Medulla oblongata (tissue), 1 donor: ENCODE measurements around the gene TMEM95.
"Not testable (repeated sequence)": the region's sequence is repeated elsewhere in the genome, so short reads cannot be mapped to it uniquely, and the experiment has no call there.

Source experiments
- DNase-seq: peaks from one replicate; pipeline ENCODE4 v3.0.0-alpha.2; 2015; ENCODE audit errors: extremely low spot score

The TMEM95 gene

DNA sequence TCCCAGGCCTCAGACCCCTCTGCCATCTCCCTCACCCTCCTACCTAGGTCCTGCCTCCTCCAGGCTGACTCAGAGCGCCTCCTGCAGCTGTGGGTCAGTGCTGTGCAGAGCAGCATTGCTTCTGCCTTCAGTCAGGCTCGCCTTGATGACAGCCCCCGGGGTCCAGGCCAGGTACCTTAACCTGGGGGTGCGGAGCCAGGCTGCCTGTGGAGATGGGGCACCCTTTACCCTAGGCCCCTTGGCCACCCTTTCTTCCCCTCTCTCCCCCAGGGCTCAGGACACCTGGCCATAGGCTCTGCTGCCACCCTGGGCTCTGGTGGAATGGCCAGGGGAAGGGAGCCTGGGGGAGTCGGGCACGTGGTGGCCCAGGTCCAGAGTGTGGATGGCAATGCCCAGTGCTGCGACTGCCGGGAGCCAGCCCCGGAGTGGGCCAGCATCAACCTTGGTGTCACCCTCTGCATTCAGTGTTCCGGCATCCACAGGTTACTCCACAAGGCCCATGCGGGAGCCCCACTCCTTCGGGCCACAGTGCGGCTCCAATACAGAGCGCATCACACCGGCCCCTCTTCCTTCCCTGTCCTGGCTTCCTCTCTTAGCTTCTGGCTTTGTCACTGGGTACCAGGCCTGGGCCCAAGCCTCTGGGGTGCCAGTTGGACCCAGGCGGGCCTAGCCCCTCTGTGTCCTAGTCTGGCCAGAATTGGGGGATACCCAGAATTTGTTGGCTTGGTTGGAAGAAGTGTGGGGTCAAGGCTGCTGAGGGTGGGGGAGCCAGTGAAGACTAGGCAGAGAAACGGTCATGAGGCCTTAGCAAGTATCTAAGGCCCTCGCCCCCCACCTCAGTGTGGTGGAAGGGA lies 8.0 kb upstream of the TMEM95 start:
- no peak for DNase-seq

DNA sequence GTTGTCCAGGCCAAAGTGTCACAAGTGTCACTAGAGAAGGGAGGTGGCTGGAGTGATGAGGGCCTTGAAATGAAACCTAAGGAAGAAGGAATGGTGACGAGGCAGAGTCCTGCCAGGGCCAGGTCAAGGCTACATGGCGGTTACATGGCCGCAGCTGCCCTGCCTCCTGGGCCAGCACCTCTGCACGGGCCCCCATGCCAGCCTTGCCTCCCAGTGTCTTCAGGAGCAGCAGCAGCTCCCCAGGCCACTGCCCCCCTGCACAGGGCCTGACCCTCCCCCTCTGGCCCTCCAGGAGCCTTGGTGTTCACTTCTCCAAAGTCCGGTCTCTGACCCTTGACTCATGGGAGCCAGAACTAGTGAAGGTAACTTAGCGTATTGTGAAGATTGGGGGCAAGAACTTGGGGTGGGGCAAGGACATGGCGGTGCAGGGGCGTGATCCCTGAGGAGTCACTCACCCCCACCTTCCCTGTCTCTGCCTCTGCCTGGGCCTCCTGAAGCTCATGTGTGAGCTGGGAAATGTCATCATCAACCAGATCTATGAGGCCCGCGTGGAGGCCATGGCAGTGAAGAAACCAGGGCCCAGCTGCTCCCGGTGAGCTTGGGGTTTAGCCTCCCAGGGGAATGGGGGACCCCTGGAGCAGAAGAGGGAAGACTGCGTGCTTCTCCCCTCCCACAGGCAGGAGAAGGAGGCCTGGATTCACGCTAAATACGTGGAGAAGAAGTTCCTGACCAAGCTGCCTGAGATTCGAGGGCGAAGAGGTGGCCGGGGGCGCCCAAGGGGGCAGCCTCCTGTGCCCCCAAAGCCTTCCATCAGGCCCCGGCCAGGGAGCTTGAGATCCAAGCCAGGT lies 7.1 kb upstream of the TMEM95 start:
- no peak for DNase-seq

DNA sequence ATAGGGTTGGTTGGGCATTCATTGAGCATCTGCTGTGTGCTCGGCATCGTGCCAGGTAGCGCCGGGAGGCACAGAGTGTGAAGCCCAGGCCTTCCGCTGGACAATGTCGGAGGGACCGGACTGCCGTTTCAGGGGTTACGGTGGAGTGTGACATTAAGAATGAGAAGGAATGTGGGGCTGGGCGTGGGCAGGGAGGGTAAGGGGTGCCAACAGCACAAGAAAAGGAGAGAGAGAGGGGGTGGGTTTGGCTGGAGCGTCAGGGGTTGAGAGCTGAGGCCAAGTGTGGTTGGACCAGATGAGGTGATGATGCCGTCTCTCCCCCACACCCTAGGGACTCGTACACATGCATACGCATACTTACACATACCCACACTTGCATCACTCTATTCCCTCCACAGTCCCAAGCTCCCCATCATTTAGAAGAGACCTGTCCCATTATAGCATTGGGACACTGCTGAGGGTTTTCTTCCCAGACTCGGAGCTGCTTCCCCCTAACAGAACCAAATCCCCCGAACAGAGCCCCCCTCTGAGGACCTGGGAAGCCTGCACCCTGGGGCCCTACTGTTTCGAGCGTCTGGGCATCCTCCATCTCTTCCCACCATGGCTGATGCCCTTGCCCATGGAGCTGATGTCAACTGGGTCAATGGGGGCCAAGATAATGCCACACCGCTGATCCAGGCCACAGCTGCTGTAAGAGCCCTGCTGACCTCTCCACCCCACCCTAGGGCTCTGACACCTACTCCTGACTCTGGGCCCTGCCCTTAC lies 6.3 kb upstream of the TMEM95 start:
- DNase-seq, result no peak

DNA sequence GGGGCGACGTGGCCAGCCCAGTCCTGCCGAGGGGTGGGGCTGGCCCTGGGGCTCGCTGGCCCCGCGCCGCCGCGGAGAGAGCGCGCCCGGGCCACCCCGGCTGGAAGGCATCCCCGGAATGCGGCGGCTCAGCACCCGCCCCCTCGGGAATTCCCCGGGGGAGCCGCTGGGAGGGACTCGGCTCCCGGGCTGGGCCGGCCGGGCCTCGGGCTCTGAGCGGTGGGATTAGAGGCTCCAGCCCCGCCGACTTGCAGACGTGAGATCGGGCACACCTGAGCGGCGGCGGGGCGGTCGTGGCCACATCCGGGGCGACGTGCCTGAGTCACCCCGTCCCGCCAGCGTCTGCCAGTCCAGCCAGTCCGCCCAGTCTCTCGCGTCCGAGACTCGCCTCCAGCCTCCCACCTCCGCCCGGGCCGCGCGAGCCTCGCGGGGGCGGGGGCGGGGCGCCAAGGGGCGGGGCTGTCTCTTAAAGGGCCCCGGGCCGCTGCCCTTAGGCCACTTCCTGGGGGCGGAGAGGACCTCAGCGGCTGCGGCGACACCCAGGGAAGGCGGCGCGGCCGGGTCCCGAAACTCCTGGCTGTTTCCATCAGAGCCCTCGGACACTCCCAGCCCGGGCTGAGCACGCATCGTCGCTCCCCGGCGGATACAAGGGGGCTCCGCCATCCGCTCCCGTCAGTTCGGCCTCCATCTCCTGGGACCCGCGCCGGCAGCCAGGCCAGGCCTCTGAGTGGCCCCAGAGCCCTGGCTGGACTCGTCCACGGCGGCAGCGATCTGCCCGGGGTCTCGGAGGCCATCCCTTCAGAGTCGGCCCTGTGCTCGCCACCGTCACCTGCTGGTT lies 3.1 kb upstream of the TMEM95 start, which contains the start of gene KCTD11:
Gene KCTD11, plus strand, starts transcription at position 498 of the 838 bp plus-strand sequence.
- peak; percentile 89 for DNase-seq

DNA sequence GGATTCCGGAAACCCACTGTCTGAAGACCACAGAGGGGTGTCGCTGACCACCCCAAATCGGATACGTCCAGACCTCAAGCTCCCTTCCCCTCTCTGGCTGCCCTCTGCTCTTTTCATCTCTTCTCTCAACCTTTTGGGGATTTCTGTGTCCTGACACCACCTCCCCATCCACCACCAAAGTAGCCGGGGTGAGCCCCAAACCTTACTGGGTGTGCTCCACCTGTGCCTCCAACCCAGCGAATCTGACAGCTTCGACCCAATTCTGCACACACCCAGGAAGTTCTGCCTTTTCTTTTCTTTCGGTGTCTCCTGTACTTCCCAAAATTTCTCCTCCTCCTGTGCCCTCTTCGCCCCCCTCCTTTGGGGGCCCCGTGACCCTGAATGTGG lies 2.5 kb upstream of the TMEM95 start:
- DNase-seq, result no peak

DNA sequence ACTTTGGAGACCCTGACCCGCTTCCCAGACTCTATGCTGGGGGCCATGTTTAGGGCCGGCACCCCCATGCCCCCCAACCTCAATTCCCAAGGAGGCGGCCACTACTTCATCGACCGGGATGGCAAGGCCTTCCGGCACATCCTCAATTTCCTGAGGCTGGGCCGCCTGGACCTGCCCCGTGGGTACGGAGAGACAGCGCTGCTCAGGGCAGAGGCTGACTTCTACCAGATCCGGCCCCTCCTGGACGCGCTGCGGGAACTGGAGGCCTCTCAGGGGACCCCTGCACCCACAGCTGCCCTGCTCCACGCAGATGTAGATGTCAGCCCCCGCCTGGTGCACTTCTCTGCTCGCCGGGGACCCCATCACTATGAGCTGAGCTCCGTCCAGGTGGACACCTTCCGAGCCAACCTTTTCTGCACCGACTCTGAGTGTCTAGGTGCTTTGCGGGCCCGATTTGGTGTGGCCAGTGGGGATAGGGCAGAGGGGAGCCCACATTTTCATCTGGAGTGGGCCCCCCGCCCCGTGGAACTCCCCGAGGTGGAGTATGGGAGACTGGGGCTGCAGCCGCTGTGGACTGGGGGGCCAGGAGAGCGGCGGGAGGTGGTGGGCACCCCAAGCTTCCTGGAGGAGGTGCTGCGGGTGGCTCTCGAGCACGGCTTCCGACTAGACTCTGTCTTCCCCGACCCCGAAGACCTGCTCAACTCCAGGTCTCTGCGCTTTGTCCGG lies 1.9 kb upstream of the TMEM95 start:
- no peak for DNase-seq

DNA sequence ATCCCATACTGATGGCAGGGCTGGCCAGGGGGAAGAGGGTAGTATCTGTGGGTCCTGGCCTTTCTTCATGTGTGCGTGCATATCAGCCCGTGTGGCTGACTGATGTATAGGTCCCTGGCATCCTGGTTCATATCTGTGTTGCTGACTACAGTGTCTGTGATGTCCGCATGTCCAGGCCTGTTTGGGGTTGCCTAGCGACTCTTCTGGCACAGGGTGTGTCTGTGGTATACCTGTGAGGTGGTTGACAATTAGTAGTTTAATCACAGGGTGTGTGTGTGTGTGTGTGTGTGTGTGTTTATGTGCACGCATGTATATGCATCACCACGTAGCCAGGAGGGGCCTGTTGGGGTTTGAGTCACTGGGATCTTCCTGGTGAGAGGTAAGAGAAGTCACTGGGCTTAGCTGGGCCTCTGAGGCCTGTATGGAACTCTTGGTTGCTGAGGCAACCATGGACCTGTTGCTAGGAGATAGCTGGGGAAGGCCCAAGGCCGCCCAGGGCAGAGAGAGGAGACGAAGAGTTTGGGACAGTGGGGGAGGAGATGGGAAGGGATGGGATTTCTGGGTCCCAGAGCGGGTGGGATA lies 603 bp upstream of the TMEM95 start:
- DNase-seq, result peak; percentile 43

DNA sequence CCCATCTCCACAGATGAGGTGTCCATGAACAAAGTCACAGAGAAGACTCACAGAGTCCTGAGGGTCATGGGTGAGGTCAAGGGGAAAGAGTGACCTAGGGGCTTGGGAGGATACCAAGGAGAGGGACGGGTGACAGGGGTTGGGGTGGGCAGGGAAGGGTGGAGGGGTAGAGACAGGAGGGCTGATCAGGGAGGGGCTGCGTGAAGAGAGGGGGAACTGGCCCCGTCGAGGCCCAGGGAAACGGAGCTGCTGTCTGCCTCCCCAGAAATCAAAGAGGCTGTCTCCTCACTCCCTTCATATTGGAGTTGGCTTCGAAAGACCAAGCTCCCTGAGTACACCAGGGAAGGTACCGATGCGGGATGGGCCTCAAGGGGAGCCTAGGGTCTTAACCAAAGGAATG lies 617 bp downstream of the TMEM95 start:
- no peak for DNase-seq

DNA sequence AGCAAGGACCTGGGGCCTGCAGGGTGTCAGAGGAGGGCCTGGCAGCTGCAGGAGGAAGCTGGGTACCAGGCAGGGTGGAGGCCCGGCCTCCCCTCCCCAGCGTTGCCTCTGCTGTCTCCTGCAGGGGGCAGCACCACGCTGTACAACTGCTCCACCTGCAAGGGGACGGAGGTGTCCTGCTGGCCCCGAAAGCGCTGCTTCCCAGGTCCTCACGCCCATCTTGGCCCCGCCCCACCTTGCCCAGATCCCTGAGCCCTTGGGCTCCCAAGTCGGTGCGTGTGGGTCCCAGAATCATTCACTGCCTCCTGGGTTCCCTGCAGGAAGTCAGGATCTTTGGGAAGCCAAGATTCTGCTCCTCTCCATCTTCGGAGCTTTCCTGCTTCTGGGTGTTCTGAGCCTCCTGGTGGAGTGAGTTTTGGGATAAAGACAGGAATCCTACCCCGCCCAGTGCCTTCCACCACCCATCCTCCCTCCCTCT lies 1.2 kb downstream of the TMEM95 start:
- peak; percentile 74 for DNase-seq

DNA sequence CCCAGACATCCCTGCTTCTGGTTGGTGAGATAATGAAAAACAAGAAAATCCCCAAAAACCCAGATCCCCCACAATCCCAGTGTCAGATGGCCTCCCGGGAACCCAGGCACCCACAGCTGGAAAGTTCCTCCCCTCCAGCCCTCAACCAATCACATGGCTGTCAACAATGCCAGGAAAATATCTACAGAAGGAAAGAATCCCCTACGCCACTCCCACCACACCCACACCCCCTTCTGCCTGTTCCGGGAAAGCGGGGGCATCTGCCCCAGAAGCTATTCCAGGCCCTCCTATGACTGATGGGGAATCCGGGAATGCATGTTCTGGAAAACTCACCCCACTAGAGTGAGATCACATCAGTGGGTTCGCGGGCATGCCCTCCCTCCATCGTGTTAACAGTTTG lies 1.8 kb downstream of the TMEM95 start:
- DNase-seq, result no peak

DNA sequence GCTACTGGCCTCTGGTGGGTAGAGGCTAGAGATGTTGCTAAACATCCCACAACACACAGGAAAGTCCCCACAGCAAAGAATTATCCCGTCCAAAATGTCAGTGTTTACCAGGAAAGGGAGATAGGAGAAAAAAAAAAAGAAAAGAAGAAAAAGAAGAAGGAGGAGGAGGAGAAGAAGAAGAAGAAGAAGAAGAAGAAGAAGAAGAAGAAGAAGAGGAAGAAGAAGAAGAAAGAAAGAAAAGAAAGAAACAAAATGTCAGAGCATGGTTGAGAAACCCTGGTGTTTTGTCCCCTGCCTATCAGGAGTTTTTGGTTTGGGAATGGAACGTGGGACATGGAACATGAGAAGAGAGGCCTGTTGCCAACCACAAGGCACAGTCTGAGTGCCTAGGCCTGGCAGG lies 2.4 kb downstream of the TMEM95 start:
- no peak for DNase-seq

DNA sequence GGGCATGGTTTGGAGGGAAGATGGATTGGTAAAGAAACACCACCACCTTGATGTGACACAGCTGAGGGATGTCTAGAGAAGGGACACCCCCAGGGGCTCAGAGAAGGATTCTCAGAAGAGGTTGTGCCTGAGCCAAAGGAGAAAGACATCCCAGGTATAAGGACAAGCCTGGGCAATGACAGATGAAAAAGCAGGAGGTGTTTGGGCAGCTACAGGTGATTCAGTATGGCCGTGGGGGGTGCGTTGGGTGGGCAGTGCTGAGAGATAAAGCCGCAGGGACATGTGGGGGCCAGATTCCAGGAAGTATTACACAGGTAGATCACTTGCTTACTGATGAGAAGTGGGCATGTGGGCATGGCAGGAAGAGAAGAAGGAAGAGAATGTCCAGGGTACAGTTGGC lies 7.0 kb downstream of the TMEM95 start:
- DNase-seq, result no peak

DNA sequence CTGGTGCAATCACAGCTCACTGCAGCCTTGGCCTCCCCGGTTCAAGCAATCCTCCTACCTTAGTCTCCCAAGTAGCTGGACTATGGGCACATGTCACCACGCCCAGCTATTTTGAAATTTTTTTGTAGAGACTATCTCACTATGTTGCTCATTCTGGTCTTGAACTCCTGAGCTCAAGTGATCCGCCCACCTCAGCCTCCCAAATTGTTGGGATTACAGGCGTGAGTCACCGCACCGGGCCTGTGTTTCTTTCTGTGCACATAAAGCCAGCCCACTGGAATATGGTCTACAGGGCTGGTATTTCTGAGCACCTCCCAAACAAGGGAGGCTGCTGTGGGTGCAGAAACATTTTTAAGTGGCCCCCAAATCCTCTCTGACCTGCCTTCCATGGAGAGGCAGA lies 8.4 kb downstream of the TMEM95 start:
- DNase-seq, result no peak

DNA sequence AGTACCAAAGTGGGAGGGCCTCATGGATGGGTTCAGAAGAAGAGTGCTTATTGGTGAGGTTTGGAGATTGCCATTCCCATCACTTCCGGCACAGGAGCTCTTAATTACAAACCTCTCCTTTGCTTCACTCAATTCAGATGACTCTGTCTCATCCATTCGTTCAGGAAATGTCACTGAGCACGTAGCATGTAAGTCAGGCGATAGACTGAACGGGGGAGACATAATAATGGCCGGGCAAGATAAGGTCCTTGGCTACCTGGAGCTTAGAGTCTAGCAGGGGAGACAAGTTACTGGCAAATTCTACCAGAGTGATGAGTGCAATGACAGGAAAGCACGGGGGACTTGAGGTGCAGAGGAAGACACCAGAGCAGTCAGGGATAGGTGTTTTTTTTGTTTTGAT lies 11.0 kb downstream of the TMEM95 start:
- DNase-seq, result not testable (repeated sequence)

DNA sequence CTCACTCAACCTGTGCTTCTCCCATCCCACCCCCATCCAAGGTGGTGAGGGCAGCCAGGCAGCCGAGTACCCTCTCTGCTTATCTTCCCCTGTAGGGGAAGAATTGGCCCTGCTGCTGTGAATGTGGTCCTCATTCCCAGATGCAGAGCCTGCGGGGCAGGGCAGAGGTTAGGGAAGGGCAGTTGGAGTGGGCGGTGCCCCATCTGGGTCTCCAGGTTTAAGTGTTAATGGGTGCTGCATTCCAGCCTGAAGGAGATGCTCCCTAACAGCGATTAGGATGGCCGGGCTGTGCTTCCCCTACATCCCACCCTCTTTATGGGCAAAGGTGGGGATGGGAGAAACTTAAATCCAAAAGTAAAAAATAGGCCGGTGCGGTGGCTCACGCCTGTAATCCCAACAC lies 12.1 kb downstream of the TMEM95 start:
- DNase-seq, result no peak

DNA sequence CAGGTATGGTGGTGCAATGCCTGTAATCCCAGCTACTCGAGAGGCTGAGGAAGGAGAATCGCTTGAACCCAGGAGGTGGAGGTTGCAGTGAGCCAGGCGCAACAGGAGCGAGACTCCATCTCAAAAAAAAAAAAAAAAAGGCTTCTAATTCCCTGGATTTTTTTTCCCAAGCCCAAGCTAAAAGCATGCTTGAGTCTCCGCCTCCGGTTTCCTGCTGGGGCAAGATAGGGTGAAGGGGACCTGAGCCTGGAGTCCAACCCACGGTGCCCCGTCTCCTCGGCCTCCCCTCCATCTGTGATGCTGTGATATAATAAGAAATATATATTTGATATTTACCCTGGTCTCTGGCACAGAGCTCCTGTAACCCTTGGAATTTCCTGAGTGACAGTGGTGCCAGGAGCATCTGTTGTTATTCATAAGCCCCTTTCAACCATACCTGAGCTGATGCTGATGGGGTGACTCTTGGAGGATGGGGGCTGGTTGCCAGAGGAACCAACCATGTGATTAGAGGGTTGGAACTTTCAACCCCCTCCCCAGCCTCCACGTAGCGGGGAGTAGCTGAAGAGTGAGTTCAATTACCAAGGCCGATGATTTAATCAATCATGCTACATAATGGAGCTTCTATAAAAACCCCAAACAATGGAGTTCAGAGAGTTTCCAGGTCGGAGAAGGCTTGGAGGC lies 13.1 kb downstream of the TMEM95 start:
- DNase-seq, result no peak

DNA sequence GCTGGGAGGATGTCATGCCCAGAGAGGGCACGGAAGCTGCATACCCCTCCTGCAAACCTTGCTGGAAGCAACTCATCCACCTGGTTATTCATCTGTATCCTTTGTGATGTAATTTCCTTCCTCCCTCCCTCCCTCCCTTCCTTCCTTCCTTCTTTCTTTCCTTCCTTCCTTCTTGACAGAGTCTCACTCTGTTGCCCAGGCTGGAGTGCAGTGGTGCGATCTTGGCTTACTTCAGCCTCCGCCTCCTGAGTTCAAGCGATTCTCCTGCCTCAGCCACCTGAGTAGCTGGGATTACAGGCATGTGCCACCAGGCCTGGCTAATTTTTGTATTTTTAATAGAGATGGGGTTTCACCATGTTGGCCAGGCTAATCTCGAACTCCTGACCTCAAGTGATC lies 13.6 kb downstream of the TMEM95 start:
- DNase-seq, result not testable (repeated sequence)

DNA sequence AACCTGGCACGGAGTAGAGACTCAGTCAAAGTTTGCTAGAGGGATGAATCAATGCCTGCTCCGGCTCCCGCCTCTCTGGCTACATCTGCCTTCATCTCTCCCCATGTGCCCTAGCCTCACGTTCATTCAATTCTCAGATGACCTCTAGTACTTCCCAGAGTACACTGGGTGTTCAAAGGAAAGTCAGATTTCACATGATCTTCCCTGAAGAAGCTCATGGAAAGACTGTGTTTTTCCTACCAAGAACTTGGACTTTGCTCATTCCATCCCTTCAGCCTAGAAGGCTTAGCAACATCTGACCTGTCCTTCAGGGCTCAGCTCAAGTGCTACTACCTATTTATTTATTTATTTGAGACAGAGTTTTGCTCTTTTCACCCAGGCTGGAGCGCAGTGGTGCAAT lies 14.9 kb downstream of the TMEM95 start:
- no peak for DNase-seq

DNA sequence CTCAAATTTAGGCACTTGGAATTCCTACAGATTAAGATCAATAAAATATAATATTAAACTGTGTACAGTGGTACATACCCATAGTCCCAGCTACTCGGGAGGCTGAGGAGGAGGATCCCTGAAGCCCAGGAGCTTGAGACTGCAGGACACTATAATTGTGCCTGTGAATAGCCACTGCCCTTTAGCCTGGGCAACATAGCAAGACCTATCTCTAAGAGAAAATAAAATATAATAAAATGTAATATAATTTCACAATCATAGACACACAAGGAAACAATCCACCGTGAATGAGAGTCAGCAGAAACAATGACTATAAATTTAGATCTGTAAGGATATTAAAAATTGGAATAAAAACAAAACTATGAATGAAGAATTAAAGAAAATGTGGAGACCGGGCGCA lies 15.9 kb downstream of the TMEM95 start:
- no peak for DNase-seq

DNA sequence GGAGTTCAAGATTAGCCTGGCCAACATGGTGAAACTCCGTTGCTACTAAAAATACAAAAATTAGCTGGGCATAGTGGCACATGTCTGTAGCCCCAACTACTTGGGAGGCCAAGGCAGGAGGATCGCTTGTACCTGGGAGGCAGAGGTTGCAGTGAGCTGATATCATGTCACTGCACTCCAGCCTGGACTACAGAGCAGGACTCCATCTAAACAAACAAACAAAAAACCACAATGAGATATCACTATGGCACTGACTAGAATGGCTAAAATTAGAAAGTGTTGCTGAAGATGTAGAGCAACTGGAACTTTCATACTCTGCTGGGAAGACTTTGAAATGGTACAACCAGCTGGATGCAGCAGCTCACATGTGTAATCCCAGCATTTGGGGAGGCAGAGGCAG lies 19.4 kb downstream of the TMEM95 start:
- no peak for DNase-seq
